ENCODE results near the gene TMEM130.
"Not testable (repeated sequence)": the region's sequence is repeated elsewhere in the genome, so short reads cannot be mapped to it uniquely, and the experiment has no call there.

Gene TMEM130

GRCh38 chr7:98877146-98877545 is 7.3 kb upstream of the TMEM130 start:
- DNase-seq (ENCODE audit: low read depth), result no peak

DNA sequence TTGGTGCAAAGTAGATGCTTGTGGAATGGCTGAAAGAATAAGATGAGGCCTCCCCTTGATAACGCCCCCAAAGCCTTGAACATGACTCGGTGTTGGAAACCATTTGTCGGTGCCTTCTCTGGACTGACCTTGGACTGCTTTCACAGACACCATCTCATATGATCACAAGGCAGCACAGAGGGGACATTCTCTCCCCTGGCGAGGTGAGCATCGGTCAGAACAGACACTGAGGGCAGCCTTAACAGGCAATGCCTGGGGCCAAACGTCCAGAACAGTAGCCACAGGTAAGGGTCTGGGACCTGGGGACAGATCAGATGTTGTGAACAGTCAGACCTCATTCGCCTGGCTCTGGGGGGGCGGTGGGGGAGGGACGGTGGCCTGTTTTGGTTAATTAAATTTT is 5.7 kb upstream of the TMEM130 start:
- DNase-seq (ENCODE audit: low read depth), result no peak

- DNase-seq (ENCODE audit: low read depth), result no peak
Measured at GRCh38 chr7:98874942-98875341, 5.1 kb upstream of the TMEM130 start.

- not testable (repeated sequence) for DNase-seq (ENCODE audit: low read depth)
Measured at GRCh38 chr7:98873610-98874009, 3.8 kb upstream of the TMEM130 start.

DNA sequence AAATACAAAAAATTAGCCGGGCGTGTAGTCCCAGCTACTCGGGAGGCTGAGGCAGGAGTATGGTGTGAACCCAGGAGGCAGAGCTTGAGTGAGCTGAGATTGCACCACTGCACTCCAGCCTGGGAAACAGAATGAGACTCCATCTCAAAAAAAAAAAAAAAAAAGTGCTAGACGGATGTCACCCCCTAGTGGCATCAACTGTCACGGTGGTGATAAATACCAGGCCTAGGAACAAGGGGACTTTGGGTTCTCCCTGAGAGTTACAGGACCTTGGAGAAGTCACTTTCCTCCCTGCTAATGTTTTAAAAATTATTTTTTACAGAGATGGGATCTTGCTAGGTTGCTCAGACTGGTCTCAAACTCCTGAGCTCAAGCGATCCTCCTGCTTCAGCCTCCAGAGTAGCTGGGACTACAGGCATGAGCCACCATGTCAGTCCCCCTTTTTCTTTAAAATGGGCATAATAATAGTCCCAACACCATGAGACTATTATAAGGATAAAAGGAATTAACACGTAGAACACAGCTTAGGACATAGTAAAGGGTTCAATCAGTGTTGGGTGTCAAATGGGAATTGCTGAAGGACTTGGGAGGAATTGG is 2.6 kb upstream of the TMEM130 start:
- DNase-seq (ENCODE audit: low read depth), result no peak

- DNase-seq (ENCODE audit: low read depth), result no peak
Measured at GRCh38 chr7:98870807-98871491, 1.1 kb upstream of the TMEM130 start.

- DNase-seq (ENCODE audit: low read depth), result no peak
Measured at GRCh38 chr7:98870121-98870651, 372 bp upstream of the TMEM130 start.

GRCh38 chr7:98869027-98869596 is 702 bp downstream of the TMEM130 start:
- DNase-seq (ENCODE audit: low read depth), result no peak

DNA sequence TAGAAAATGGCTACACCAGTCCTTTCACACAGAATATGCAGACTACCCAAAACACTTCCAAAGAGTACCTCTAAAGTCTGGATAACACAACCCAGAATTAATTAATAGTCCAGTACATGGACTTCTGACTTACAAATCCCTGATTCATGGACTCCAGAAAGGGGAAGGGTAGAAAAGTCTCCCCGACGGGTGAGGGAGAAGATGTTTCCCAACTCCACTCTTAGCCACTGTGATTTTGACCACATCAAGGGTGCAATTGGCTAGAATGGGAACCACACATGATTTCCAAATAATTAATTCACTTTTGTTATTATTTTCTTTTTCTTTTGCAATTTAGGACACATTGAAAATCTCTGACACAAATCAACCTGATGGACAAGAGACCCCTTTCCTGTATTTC is 1.4 kb downstream of the TMEM130 start:
- no peak for DNase-seq (ENCODE audit: low read depth)

DNA sequence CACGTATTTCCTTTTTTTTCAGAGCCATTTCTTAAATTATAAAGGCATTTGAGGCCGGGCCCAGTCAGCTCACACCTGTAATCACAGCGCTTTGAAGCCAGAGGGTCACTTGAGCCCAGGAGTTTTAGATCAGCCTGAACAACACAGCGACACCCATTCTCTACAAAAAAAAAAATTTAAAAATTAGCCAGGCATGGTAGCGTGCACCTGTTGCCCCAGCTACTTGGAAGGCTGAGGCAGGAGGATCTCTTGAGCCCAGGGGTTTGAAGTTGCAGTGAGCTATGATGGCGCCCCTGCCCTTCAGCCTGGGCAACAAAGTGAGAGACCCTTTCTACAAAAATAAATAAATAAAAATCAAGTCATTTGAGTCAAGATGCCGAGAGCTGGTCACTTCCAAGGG is 3.0 kb downstream of the TMEM130 start:
- no peak for DNase-seq (ENCODE audit: low read depth)

DNA sequence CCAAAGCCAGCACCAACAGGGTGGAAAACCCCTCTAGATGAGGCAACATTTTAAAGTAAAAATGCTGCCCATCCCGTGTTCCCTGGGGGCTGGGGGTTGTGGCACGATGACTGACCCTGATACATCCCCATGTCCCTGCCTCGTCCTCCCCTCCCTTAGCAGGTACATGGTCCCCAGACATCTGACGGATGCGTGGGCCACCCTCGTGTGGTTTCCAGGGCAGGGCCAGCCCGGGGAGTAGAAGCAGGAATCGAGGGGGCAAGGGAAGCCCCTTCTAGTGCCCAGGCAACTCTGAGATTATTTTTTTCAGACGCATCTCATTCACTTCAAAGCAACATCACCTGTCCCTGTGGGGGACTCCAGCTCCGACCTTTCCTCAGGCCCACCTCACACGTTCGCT is 3.5 kb downstream of the TMEM130 start:
- DNase-seq (ENCODE audit: low read depth), result no peak

GRCh38 chr7:98864731-98865453 is 4.9 kb downstream of the TMEM130 start:
- DNase-seq (ENCODE audit: low read depth), result no peak

DNA sequence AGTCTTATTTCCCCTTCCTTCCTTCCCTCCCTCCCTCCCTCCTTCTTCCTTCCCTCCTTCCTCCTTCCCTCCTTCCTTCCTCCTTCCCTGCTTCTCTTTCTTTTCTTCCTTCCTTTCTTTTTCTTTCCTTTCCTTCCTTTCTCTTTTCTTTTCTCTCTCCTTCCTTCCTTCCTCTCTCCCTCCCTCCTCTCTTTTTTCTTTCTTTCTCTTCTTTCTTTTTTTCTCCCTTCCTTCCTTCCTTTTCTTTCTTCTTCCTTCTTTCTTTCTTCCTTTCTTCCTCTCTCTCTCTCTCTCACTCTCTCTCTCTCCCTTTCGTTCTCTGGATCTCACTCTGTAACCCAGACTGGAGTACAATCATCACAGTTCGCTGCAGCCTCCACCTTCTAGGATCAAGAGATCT is 6.2 kb downstream of the TMEM130 start:
- DNase-seq (ENCODE audit: low read depth), result no peak

GRCh38 chr7:98862716-98863420 is 6.9 kb downstream of the TMEM130 start:
- no peak for DNase-seq (ENCODE audit: low read depth)

DNA sequence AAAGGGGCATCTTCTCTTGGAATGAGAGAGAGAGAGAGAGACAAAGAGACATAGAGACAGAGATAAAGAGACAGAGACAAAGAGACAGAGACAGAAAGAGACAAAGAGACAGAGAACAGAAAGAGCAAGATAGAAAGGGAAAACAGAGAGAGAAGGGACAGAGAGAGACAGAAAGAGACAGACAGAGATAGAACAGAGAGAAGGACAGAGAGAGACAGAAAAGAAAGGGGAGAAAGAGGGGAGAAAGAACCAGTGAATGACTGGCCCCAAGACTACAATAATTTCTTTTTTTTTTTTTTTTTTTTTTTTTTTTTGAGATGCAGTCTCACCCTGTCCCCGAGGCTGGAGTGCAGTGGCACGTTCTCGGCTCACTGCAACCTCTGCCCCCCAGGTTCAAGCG is 7.6 kb downstream of the TMEM130 start:
- no peak for DNase-seq (ENCODE audit: low read depth)

DNA sequence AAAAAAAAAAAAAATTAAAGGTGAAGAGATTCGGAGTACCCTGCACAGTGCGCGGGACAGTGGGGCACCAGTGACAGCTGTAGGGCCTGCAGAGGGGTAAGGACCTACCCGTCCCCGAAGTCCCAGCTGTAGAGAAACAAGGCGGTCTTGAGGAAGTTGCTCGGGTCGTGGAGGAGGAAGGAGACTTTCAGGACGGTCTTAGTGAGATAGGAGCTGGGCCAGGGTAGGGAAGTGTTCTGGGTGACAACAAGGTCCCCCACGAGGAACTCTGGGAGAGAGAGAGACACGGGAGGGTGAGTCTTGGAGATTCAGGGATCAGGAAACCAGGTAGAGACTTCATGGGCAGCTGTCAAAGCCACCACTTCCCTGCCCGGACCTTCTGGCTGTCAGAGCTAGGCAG is 9.7 kb downstream of the TMEM130 start:
- no peak for DNase-seq (ENCODE audit: low read depth)

DNA sequence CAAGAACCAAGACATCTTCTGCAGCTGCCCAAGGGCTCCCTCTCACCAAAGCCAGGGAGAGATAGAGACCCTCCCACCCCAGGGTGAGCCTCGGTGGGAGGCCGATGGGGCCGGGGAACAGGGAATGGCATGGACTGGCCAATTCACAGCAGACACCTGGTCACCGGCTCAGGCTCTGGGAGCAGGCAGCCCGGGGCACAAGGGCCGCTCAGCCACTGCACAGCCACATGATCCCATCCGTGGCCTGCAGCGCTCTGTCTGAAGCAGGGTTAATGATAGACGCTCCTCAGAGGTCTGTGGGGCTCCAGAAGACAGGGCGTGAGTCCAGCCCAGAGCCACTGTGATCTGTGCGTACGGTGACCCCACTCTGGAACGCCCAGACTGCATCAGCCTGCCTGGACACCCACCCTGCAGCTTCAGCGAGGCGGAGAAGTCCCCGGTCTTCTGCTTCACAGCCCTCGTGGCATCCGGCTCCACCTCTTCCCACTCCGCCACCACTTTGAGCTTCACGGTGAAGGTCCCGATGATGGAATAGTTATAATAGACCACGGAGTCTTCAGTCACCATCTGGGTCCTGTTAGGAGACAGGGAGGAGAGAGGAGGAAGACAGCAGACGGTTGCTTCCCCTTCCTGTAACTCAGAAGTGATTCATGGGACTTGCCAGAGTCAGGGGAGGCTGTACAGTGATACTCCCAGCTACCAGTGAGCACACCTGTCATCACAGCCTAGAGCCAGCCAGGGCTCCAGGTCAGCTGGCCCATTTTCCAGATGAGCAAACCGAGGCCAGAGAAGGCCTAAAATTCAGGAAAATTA is 14.0 kb downstream of the TMEM130 start:
- peak; percentile 32 for DNase-seq (ENCODE audit: low read depth)

DNA sequence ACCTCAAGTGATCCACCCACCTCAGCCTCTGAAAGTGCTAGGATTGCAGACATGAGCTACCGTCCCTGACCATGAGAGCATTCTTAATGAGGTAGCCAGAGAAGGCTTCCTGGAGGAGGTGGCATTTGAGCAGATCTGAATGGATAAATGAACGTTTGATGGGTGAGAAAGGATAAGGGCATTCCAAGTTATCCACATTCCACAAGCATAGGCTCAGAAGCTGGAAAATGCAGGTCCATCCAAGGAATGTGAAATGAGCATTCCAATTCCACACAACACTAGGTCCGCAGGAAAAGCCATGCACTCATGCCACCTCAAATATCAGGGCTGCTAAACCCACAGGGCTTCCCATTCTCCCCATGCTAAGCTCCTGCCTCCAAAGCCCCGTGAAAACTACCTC is 17.0 kb downstream of the TMEM130 start:
- DNase-seq (ENCODE audit: low read depth), result no peak

DNA sequence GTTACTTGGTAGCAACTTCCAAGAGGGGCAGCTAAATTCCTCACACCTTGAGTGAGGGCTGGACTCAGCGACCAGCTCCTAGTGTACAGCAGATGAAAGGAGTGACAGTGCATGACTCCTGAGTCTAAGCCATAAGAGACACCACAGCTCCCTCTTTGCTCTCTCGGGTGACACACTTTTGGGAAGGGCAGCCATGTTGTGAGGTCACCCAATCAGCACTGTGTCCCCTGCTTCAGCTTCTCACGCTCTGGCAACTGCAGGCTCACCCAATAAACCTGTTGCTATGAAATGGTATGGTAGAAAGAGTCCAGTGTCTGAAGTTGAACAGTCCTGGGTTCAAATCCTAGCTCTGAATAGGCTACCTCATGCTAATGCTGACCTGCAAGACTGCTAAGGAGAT is 20.9 kb downstream of the TMEM130 start:
- DNase-seq (ENCODE audit: low read depth), result no peak

DNA sequence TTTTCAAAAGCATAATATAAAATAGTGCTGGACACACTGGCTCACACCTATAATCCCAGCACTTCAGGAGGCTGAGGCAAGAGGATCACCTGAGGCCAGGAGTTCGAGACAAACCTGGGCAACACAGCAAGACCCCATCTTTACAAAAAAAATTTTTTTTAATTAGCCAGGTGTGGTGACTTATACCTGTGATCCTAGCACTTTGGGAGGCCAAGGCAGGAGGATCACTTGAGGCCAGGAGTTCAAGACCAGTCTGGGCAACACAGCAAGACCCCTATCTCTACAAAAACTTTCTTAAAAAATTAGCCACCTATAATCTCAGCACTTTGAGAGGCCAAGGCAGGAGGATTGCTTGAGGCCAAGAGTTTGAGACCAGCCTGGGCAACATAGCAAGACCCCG is 27.3 kb downstream of the TMEM130 start:
- not testable (repeated sequence) for DNase-seq (ENCODE audit: low read depth)

Measured in non-pigmented ciliary epithelial cell (primary cell).